DLD1 (cell line): Measurements from ENCODE around the gene USP7.
"Not testable (repeated sequence)": the region's sequence is repeated elsewhere in the genome, so short reads cannot be mapped to it uniquely, and the experiment has no call there.

Experiments
- in situ Hi-C: cut with HindIII; loops from 2 replicates; pipeline ENCODE4 v1.10.0; 2017; ENCODE audit warnings: low sequenced_read_pairs

USP7 gene

DNA sequence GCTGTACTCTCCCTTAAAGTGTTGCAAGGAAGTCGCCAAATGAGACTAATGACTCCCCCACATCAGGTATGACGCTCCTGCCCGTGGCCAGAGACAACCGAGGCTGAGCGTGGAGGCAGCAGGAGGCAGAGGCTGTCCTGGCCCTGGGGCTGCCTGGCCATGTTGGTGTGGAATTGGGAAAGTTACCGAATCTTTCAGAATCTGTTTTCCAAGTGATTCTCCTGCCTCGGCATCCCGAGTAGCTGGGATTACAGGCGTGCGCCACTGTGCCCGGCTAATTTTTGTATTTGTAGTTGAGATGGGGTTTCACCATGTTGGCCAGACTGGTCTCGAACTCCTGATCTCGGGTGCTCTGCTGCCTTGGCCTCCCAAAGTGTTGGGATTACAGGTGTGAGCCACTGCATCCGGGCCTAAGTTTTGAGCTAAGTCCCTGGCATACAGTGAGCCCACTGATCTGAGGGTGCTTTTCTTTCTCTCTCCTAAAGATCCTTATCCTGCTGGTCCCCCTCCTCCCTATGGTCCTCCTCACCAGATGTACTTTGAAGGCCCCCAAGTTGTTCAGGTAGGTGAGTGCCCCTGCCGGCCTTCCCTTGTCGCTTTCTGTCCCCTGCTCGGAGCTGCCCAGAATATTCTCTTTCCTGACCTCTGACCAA is 80.9 kb downstream of the USP7 start:
- in situ Hi-C loops: no loop called here

DNA sequence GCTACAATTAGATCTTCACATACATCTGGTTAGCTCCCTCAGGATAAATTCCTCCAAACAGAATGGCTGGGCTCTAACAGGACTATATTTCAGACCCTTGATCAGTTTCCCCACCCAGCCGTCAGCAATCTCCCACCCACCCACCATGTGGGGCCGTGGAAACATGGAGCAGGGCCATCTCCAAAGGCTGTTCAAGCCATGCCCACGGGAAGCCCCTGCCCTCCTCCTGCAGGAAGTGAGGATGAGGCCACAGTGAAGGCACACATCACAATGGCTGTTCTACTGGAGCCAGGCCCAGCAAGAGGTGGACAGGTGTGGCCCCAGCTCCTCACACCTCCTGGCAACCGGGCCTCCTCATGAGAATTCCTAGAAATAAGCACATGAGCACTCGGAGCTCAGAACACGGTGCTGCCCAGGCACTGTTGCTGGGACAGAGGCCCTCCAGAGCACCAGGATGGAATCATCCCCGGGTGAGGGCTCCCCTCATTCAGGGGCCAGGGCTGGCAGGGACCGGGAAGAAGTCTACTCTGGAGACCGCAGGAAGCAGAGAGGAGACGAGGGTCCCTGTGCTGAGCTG is 81.6 kb downstream of the USP7 start, which contains the start of gene LITAFD:
Gene LITAFD, plus strand, starts transcription at position 311 of the 577 bp plus-strand sequence. CDS start 2,005 bp downstream, outside the sequence.
- in situ Hi-C loops: no loop called here

DNA sequence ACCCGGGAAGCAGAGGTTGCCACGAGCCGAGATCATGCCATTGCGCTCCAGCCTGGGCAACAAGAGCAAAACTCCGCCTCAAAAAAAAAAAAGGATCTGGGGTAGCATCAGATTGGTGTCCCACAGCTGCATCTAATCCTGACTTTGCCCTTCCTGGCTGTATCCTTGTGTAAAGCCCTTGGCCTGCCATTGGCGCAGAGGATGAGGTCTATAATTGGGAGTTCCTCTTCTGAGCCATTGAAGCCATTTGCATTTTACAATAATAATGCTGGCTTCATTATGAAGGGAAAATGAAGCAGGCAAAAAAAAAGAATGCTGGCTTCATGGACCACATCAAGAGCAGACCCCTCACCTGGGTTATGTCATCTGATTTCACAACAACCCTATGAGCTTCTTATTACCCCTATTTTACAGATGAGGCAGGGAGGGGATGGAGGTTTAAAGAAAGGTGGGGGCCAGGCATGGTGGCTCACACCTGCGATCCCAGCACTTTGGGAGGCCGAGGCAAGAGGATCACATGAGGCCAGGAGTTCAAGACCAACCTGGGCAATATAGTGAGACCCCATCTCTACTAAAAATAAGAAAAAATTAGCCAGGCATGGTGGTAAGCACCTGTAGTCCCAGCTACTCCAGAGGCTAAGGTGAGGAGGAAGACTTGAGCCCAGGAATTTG is 82.7 kb downstream of the USP7 start:
- in situ Hi-C loops: no loop called here

DNA sequence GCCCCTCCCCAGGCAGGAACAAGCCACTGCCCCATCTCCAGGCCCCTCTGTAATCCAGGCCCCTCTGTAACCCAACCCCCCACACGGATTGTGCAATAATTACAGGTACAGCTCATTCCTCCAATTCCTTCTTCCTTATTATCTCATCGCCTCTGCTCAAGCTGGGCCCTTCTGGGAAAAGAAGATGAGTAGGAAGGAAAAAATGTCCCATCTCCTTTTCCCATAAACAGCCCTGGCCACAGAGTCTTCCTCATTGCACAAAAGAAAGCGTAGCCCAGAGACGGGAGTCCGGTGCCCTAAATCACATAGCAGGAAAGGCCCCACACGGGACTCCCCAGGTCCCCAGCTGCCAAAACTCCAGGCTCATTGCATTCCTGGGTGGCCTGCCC is 85.2 kb downstream of the USP7 start:
- in situ Hi-C loops: no loop called here

DNA sequence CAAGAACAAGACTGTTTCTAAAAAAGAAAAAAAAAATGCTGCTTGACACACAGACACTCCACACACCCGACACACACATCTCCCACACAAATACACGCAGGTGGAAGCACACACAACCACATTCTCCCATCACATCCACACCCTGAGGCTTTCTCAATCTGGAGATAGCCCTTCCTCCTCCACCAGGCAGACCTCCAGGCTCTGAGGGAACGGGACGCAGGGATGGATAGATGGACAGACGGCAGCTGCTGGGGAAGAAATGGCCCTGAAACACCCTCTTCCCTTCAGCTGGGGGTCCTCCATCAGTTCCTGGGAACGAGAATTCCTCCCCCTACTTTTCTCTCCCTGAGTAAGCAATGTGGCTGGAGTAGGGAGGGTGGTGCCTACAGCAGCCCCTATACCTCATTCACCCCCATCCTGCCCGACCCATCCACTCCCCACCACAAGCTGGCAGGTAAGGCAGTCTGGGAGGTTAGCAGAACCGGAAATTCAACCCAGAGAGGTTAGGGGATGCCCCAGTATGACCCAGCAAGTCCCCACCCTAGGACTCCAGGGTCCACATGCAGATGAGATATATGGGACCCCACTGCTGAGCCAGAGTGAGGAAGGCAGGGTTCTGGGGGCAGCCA is 85.7 kb downstream of the USP7 start:
- in situ Hi-C loops: no loop called here

DNA sequence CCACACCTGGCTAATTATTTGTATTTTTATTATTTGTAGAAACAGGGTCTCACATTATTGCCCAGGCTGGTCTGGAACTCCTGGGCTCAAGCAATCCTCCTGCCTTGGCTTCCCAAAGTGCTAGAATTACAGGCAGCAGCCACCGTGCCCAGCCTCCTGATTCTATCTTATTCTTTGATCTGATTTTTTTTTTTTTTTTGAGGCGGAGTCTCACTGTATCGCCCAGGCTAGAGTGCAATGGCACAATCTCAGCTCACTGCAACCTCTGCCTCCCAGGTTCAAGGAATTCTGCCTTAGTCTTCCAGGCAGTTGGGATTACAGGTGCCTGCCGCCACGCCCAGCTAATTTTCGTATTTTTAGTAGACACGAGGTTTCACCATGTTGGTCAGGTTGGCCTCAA is 88.4 kb downstream of the USP7 start:
- in situ Hi-C loops: not testable (repeated sequence)

DNA sequence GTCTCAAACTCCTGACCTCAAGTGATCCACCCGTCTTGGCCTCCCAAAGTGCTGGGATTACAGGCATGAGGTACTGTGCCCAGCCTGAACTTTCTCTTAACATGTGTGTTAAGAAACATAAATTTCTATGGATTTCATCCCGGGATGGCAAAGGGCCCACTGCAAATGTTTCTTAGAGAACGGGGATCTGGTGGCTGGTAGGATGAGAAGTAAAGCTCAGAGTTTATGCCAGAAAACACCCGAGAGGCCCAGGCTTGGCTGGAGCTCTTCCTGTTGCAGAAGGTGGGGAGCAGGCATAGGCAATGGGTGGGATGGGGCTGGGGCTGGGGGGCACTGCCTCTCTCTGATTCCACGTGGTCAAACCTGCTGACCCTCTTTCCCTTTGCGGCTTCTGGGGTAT is 89.3 kb downstream of the USP7 start:
- in situ Hi-C loops: no loop called here

DNA sequence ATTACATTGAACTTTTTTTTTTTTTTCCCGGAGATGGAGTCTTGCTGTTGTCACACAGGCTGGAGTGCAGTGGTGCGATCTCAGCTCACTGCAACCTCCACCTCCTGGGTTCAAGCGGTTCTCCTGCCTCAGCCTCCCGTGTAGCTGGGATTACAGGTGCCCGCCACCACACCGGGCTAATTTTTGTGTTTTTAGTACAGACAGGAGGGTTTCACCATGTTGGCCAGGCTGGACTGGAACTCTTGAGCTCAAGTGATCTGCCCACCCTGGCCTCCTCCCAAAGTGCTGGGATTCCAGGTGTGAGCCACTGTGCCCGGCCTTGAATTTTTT is 89.9 kb downstream of the USP7 start:
- in situ Hi-C loops: not testable (repeated sequence)

DNA sequence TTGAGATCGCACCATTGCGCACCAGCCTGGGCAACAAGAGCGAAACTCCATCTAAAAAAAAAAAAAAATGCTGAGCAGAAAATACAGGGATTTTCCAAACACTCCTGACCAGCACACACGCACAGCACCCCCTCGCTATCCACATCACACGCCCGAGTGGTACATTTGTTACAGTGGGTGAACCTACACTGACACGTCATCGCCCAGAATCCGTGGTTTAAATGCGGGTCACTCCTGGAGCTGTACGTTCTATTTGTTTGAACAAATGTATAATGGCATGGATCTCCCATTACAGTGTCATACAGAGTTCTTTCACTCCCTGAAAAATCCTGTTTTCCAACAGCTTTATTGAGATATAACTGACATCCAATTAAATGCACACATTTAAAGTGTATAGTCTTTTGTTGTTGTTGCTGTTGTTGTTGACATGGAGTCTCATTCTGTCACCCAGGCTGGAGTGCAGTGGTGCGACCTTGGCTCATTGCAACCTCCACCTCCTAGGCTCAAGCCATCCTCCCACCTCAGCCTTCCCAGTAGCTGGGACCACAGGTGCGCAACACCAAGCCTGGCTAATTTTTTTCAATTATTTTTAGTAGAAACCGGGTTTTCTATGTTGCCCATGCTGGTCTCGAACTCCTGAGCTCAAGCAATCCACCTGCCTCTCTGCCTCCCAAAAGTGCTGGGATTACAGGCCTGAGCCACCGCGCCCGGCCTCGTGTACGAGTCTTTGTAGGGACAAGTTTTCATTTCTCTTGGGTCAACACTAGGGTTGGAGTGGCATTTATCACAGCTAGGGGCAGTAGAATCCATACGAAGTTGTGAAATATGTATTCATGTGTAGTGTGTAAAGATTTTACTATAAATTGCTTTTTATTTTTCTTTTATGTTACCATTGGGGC is 90.5 kb downstream of the USP7 start:
- in situ Hi-C loops: no loop called here

DNA sequence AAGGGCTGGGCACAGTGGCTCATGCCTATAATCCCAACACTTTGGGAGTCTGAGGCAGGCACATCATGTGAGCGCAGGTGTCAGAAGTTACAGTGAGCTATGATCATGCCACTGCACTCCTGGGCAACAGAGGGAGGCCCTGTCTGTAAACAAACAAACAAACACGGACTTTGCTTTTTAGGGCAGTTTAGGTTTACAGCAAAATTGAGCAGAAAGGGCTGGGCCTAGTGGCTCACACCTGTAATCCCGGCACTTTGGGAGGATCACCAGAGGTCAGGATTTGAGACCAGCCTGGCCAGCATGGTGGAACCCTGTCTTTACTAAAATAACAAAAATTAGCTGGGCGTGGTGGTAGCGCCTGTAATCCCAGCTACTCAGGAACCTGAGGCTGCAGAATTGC is 91.6 kb downstream of the USP7 start:
- in situ Hi-C loops: no loop called here

DNA sequence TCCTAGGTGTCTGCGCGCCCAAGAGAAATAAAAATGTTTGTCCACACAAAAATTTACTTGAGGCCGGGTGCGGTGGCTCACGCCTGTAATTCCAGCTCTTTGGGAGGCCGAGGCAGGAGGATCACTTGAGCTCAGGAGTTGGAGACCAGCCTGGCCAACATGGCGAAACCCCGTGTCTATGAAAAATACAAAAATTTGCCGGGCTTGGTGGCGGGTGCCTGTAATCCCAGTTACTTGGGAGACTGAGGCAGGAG is 93.8 kb downstream of the USP7 start:
- in situ Hi-C loops: not testable (repeated sequence)

DNA sequence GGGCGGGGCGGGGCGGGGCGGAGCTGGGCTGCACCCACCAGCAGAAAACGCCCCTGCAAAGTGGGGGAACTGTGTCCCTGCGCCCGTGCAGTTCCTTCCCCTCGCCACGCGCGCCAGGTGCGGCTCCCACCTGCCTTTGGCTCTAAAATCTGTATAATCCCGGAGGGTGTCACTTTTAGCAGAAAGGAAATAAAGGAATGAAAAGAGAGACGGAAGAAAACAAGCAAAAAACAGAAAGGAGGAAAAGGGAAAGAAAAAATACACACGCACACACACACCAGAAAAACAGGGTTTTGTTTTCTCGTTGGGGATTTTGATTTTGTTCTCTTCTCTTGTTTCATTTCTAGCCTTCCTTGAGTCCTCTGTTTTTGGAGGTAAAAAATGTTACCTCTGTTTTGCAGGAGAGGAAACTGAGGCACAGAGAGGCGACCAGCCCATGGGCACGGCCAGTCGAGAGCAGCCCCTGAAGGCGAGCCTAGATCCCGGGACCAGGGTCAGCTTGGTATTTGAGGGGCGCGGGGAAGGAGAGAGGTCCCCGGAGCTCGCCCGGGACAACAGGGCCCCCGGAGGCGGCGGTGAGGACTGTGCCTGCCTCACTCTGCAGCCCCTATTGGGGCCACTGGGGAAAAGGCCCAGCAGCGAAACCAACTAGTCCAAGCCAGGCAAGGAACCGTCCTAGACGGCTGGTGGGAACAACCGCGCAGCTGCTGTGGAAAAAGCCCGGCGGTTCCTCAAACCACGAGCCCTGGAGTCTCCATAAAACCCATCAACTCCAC is 94.3 kb downstream of the USP7 start:
- in situ Hi-C loops: no loop called here

DNA sequence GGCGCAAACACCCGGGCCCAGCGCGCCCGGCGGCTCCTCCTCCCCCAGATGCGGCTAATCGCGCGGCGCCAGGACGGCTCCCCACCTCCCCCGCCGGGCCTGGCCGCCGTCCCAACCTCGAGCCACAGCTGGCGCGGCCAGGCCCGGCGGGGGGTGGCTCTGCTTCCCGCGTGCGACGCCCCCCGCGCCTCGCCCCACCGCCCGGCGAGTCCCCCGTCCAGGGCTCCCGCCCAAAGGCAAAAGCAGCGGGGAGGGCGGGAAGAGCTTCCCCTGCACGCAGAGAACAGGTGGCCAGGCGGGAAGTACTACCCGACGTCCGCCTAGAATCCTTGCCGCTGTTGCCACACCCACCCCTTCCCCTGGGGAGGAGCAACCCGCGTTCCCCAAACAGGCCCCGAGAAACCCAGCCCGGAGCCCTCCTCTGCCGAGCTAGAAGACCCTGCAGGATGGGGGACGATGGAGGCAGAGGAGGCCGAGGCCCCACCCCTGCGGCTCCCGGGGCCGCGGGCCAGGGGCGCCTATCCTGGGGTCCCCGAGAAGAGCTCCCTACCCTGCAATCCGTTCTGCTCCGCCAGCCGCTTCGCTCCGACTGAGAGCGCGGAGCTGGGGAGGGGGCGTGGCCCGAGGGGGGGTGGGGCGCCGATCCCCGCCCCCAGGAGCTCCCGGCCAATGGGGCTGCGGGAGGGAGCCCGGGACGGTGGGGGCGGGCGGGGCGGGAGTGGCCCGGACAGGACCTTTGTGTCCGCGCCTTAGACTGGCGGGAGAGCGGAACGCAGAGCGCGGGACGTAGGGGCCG is 95.1 kb downstream of the USP7 start, which contains the start of gene CARHSP1:
Gene CARHSP1, minus strand, starts transcription at position 591 of the 796 bp plus-strand sequence. CDS start 9,678 bp downstream, outside the sequence.
- in situ Hi-C loops: no loop called here

DNA sequence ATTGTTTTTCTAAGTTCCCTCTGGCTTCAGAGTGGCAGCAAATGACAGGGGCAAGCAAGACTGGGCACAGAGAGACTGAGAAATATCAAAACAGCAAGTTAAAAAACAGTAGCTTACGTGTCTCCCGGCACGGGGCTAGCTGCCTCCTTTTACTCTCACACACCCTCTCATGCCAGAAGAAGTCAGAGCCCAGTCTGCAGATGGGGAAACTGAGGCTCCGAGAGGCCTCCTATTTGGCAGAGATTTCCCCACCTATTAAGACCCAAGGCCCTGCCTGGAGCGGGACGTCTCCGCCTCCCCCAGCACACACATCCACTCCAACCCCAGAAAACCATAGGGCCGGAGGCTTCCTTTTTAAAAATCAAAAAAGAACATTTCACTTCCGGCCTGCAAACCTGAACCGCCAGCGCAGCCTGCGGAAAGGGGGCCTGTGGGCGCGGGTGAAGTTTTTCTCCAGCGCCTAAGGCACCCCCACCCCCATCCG is 95.7 kb downstream of the USP7 start:
- in situ Hi-C loops: no loop called here

DNA sequence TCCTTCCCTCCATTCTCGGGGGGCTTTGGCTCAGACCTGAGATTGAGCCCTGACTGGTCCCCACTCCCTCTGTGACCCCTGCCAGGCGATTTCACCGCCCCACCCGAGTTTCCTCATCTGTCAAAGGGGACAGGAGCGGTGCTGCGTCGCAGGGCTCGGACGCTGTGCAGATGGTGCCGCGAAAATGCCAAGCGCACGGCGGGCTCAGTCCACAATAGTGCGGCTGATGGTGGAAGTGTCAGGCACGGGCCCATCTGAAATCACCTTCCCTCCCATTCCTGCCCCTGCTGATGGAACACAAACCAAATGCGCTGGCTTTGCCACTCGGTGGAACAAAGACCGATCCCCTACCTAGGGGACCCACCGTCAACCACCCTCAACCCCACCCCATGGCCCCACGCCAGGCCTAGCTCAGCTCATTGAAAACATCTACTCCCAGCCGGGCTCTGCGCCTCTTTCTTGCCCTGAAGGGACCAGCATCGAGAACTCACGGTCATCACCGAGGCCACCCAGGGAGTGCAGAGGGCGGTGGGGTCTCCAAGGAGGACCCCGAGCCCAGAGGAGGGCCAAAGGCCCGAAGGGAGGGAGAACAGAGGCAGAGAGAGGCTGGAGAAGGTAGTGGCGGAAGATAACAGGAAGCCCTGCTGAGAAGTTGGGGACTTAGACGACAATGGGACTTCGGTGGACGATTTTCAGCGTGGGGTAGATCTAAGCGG is 96.3 kb downstream of the USP7 start:
- in situ Hi-C loops: no loop called here

DNA sequence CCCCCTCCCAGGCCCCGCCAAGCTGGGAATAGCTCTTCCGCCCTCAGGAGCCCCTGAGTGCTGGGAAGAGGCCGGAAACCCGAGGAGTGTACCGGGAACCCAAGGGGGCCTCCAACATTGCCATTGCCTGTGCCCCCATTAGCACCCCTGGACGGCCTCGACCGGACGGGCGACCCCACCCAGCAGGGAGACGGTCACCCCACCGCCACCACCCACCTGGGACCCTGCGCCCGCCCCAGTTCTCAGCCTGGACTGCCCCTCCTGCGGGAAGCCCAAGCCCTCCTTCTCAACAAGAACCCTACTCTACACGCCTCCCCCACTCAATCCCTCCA is 96.9 kb downstream of the USP7 start:
- in situ Hi-C loops: no loop called here

DNA sequence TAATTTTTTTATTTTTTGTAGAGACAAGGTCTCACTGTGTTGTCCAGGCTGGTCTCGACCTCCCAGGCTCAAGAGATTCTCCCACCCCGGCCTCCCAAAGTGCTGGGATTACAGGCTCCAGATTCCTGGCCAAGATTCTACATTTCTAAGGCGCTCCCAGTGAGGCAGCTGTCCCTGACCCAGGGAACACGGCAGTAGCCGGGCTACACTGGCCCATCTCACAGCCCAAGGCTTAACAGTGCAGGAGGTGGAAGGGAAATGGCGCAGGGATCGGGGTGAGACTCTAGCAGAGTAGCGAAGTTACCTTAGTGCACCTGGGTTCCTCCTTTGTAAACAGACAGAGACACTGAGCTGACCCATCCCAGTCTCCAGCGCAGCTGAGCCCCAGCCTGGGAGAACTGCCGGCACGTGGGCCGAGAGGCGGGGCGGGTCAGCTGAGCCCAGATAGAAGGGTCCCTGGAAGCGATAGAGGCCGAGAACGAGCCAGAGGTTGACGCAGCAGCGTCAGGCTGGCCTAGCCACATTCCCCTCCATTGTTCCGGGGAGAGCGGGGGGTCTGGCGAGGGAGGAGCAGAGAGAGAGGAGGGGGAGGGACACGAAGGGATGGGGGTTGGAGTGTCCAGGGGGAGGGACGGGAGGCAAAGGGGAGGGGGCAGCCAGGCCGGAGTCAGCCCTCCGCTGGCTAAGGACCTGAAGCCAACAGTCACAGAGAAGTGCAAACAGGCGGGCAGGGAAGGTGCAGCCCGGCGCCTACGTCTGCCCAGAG is 97.4 kb downstream of the USP7 start:
- in situ Hi-C loops: no loop called here
